ENCODE measurements around the gene DOHH. TPM values are rescaled to one million over a fixed set of nuclear protein-coding genes. Genes with fewer than 3 reads are reported as not detected.

Gene DOHH
- total RNA-seq, 1 experiment from 2014 or later, result 24.9 TPM

GRCh38 chr19:3527238-3527910 is 26.9 kb upstream of the DOHH start:
- BruUV-seq (replicated peaks), result no TSS peak

GRCh38 chr19:3526507-3527237 is 26.2 kb upstream of the DOHH start:
- Histone ChIP-seq H3K36me3 (ENCODE audit: control insufficient read depth, insufficient read depth, low read length) (no peaks in the 10 kb centered on the region), H3K4me1 (ENCODE audit: control insufficient read depth, insufficient read depth, low read length) (no peaks in the 10 kb centered on the region), H3K27ac (ENCODE audit: low read length) (no peak overlapping the region), H3K4me3 (ENCODE audit: low read depth in 2 of 2, low read length in 2 of 2) (no peak overlapping the region), H3K9me3 (ENCODE audit: control insufficient read depth, insufficient read depth, low read depth, low read length) (no peaks in the 10 kb centered on the region), H3K27me3 (ENCODE audit: control insufficient read depth, insufficient read depth, low read length) (no peaks in the 10 kb centered on the region)
- no TSS peak for BruUV-seq (replicated peaks)
- no peak for DNase-seq (ENCODE audit: low read depth, low spot score)
- ATAC-seq, result no peak
- ChIA-PET CTCF (interaction anchor here (0.5 kb wide), 1 partner anchor 142 kb away, joined by 12 read pairs; no protein-coding TSS in a partner anchor), POLR2A (no interaction called here)
- intact Hi-C loops (cut with micrococcal nuclease; ENCODE audit: unreplicated experiment) (no loop called here), in situ Hi-C loops (cut with HindIII; ENCODE audit: low pct_unique_long_range_greater_than_20kb, low sequenced_read_pairs) (no loop called here)
- TF ChIP-seq POLR2AphosphoS5 (IDR thresholded peaks at IDR 0.05; ENCODE audit: low read depth, low read length) (no peak), TCF7L2 (IDR thresholded peaks at IDR 0.05; ENCODE audit: low read depth, low read length) (no peak), SIN3A (IDR thresholded peaks at IDR 0.05; ENCODE audit: borderline replicate concordance, insufficient read depth, low read depth, low read length) (no peak), REST (IDR thresholded peaks at IDR 0.05; ENCODE audit: insufficient read depth in 1 of 2, low read depth in 2 of 2, low read length in 1 of 2) (no peak)
- TF ChIP-seq, protein P1, sequence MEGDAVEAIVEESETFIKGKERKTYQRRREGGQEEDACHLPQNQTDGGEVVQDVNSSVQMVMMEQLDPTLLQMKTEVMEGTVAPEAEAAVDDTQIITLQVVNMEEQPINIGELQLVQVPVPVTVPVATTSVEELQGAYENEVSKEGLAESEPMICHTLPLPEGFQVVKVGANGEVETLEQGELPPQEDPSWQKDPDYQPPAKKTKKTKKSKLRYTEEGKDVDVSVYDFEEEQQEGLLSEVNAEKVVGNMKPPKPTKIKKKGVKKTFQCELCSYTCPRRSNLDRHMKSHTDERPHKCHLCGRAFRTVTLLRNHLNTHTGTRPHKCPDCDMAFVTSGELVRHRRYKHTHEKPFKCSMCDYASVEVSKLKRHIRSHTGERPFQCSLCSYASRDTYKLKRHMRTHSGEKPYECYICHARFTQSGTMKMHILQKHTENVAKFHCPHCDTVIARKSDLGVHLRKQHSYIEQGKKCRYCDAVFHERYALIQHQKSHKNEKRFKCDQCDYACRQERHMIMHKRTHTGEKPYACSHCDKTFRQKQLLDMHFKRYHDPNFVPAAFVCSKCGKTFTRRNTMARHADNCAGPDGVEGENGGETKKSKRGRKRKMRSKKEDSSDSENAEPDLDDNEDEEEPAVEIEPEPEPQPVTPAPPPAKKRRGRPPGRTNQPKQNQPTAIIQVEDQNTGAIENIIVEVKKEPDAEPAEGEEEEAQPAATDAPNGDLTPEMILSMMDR (IDR thresholded peaks at IDR 0.05), result no peak; the same call in 1 of the 2 replicates

More at GRCh38 chr19:3527238-3527910, 26.9 kb upstream of the DOHH start:
- TF ChIP-seq, protein P1 (IDR thresholded peaks at IDR 0.05), result no peak
- TF ChIP-seq TCF7L2 (IDR thresholded peaks at IDR 0.05; ENCODE audit: low read depth, low read length) (no peak), POLR2AphosphoS5 (IDR thresholded peaks at IDR 0.05; ENCODE audit: low read depth, low read length) (no peak), REST (IDR thresholded peaks at IDR 0.05; ENCODE audit: insufficient read depth in 1 of 2, low read depth in 2 of 2, low read length in 1 of 2) (no peak)
- POLR2A ChIA-PET, result no interaction called here
- DNase-seq (ENCODE audit: low read depth, low spot score), result no peak
- CTCF ChIA-PET, result interaction anchor here (0.5 kb wide), 1 partner anchor 143 kb away, joined by 12 read pairs; no protein-coding TSS in a partner anchor
- Histone ChIP-seq H3K9me3 (ENCODE audit: control insufficient read depth, insufficient read depth, low read depth, low read length) (no peaks in the 10 kb centered on the region), H3K27ac (ENCODE audit: low read length) (no peak overlapping the region), H3K4me3 (ENCODE audit: low read depth in 2 of 2, low read length in 2 of 2) (no peak overlapping the region), H3K36me3 (ENCODE audit: control insufficient read depth, insufficient read depth, low read length) (no peaks in the 10 kb centered on the region), H3K27me3 (ENCODE audit: control insufficient read depth, insufficient read depth, low read length) (no peaks in the 10 kb centered on the region), H3K4me1 (ENCODE audit: control insufficient read depth, insufficient read depth, low read length) (no peaks in the 10 kb centered on the region)
- ATAC-seq, result no peak
- intact Hi-C loops (cut with micrococcal nuclease; ENCODE audit: unreplicated experiment), result no loop called here
- in situ Hi-C loops (cut with HindIII; ENCODE audit: low pct_unique_long_range_greater_than_20kb, low sequenced_read_pairs), result no loop called here

All from Panc1 (cell line).